22Rv1 (cell line): ENCODE data around the gene BNC2.

Experiments used
- H3K27ac ChIP-seq: fragments of 450-650 bp; 2 replicates; pipeline ENCODE4 v1.5.1; 2017
- ZFX ChIP-seq: fragments of 450-650 bp; IDR thresholded peaks from 2 replicates; pipeline ENCODE4 v1.6.1; 2017; ENCODE audit warnings: antibody characterized with exemption, borderline replicate concordance
- TF ChIP-seq, protein P1 (sequence below): fragments of 450-650 bp; IDR thresholded peaks from 2 replicates; pipeline ENCODE4 v1.5.1; 2017; ENCODE audit warnings: mild to moderate bottlenecking

The BNC2 gene

DNA sequence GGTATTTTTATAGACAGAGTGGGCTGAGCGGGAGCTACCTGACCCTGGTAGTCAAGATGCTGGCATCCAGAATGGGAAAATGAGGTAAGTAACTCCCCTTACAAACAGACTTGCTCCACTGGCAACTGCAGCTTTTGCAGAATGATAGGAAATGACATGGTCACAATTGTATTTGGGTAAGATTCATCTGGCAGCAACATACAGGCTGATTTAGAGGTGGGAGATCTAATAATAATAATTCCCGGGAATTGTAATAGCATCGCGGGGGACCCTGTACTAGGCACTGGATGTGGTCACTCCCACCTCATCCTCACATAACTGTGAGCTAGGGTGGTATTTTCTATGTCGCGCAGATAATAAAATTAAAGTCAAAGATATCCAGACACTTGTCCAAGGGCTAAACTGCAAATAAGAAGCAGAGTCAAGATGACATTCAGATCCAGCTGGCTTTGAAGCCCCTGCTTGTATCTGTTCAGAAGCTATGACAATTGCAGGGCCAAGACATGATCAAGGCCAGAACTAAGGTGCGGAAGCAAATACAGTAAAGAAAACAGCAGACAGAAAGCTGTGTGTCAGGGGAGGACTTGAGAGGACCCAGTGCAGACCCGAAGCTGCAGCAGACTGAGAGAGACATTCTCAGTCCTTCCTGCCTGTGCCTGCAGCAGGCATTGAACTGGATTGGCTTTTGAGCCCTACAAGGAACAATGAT lies 507.2 kb downstream of the BNC2 start:
- H3K27ac ChIP-seq: no peak overlapping the region
- TF ChIP-seq ZFX: no peak
- TF ChIP-seq, protein P1, sequence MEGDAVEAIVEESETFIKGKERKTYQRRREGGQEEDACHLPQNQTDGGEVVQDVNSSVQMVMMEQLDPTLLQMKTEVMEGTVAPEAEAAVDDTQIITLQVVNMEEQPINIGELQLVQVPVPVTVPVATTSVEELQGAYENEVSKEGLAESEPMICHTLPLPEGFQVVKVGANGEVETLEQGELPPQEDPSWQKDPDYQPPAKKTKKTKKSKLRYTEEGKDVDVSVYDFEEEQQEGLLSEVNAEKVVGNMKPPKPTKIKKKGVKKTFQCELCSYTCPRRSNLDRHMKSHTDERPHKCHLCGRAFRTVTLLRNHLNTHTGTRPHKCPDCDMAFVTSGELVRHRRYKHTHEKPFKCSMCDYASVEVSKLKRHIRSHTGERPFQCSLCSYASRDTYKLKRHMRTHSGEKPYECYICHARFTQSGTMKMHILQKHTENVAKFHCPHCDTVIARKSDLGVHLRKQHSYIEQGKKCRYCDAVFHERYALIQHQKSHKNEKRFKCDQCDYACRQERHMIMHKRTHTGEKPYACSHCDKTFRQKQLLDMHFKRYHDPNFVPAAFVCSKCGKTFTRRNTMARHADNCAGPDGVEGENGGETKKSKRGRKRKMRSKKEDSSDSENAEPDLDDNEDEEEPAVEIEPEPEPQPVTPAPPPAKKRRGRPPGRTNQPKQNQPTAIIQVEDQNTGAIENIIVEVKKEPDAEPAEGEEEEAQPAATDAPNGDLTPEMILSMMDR: no peak

DNA sequence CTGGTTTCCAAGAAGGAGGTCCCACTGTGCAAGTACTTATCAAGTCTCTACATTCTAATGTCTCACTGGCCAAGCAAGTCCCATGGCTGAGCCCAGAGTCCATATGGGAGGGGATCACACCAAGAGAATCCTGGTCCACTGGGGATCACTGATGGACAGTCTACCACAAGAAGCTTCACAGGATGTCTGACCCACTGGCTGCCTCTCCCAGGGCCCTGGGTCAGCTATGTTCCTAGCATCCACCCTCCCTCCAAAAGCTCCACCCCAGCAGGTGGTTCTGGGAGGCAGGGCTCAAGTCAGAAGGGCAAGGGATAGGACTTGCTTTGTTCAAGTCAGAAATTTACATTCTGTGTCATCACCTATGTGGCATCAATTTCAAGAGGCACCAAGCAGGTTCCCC lies 508.5 kb downstream of the BNC2 start:
- TF ChIP-seq ZFX: no peak
- TF ChIP-seq, protein P1: no peak
- no peak overlapping the region for H3K27ac ChIP-seq

DNA sequence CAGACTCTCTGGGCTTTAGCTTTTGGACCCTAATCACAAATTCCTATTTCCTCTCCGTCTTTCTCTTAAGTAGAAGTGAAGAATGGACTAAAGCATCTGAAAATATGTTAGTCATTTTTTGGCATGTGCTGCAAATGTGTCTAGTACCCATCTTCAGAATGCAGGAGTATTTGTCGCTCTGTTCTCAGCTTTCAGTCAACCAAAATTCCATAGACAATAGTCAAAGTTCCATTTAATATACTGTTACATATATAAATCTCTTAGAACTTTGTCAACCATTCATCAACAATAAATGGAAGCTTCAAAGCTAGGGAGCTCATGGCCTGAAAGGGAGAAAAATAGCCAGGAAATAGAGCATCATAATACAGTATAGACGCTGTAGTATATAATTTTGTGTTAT lies 509.4 kb downstream of the BNC2 start:
- H3K27ac ChIP-seq: no peak overlapping the region
- TF ChIP-seq ZFX: no peak
- TF ChIP-seq, protein P1: no peak

GRCh38 chr9:16360247-16360646 lies 510.2 kb downstream of the BNC2 start:
- TF ChIP-seq, protein P1: no peak
- TF ChIP-seq ZFX: no peak
- no peak overlapping the region for H3K27ac ChIP-seq
